Stimulated activated naive CD8-positive, alpha-beta T cell treated with anti-CD3 and anti-CD28 coated beads, Interleukin-15, Interleukin-2, amounts not matched to agents 100 ng/mL and 50 ng/mL, for 24 hours (primary cell): ENCODE results near the gene ULK4.
A peak's percentile ranks its signal among the peaks of the same experiment; 100 is the strongest.
"Not testable (repeated sequence)": the region's sequence is repeated elsewhere in the genome, so short reads cannot be mapped to it uniquely, and the experiment has no call there.

ENCODE experiments used
- H3K27ac Mint-ChIP-seq: one replicate; pipeline ENCODE4 v1.8.0; 2021; ENCODE audit warnings: mild to moderate bottlenecking, mixed read lengths
- H3K27me3 Mint-ChIP-seq: one replicate; pipeline ENCODE4 v1.8.0; 2021; ENCODE audit warnings: mixed read lengths
- H3K36me3 Mint-ChIP-seq: one replicate; pipeline ENCODE4 v1.8.0; 2021; ENCODE audit warnings: low read depth, mixed read lengths
- H3K4me1 Mint-ChIP-seq: one replicate; pipeline ENCODE4 v1.8.0; 2021; ENCODE audit warnings: low read depth, mixed read lengths
- H3K4me3 Mint-ChIP-seq: one replicate; pipeline ENCODE4 v1.8.0; 2021; ENCODE audit warnings: mild to moderate bottlenecking, mixed read lengths
- H3K9me3 Mint-ChIP-seq: one replicate; pipeline ENCODE4 v1.8.0; 2021; ENCODE audit warnings: mixed read lengths

Gene ULK4

GRCh38 chr3:41961751-41962679, at the start of gene ULK4:
TSS of gene ULK4 (minus strand) at chr3:41962103. CDS start at chr3:41954759, 7,344 bp downstream.
- Mint-ChIP-seq H3K4me3 (peak within 1 kb of the TSS; percentile 92), H3K27me3 (no peaks in the 10 kb centered on the region), H3K4me1 (peaks cover 18% of the 10 kb centered on the region)

GRCh38 chr3:42010530-42010929, 48.6 kb upstream of the ULK4 start:
- Mint-ChIP-seq H3K27me3 (no peaks in the 10 kb centered on the region), H3K27ac (no peak overlapping the region), H3K9me3 (no peaks in the 10 kb centered on the region), H3K4me3 (no peak overlapping the region), H3K36me3 (peaks cover 7% of the 10 kb centered on the region), H3K4me1 (peaks cover 35% of the 10 kb centered on the region)

More at GRCh38 chr3:41961751-41962679, at the start of gene ULK4:
- Mint-ChIP-seq H3K27ac (peak within 1 kb of the TSS; percentile 97), H3K36me3 (no peaks in the 10 kb centered on the region), H3K9me3 (no peaks in the 10 kb centered on the region)

GRCh38 chr3:42009456-42009855, 47.6 kb upstream of the ULK4 start:
- H3K4me1 Mint-ChIP-seq = peaks cover 24% of the 10 kb centered on the region
- H3K4me3 Mint-ChIP-seq = no peak overlapping the region
- H3K27me3 Mint-ChIP-seq = no peaks in the 10 kb centered on the region
- no peaks in the 10 kb centered on the region for H3K9me3 Mint-ChIP-seq
- H3K36me3 Mint-ChIP-seq = peaks cover 3% of the 10 kb centered on the region
- H3K27ac Mint-ChIP-seq = no peak overlapping the region

- Mint-ChIP-seq H3K4me3 (no peak overlapping the region), H3K4me1 (peaks cover 16% of the 10 kb centered on the region), H3K36me3 (no peaks in the 10 kb centered on the region), H3K9me3 (no peaks in the 10 kb centered on the region), H3K27me3 (no peaks in the 10 kb centered on the region), H3K27ac (peak overlapping the region; percentile 71)
Observed at GRCh38 chr3:42007785-42008184, 45.9 kb upstream of the ULK4 start.

GRCh38 chr3:42005401-42005800, 43.5 kb upstream of the ULK4 start:
- Mint-ChIP-seq H3K27ac (no peak overlapping the region), H3K4me1 (peaks cover 4% of the 10 kb centered on the region), H3K27me3 (no peaks in the 10 kb centered on the region), H3K36me3 (no peaks in the 10 kb centered on the region), H3K4me3 (no peak overlapping the region), H3K9me3 (peaks cover 5% of the 10 kb centered on the region)

GRCh38 chr3:42002790-42003189, 40.9 kb upstream of the ULK4 start:
- Mint-ChIP-seq H3K4me1 (peaks cover 2% of the 10 kb centered on the region), H3K27me3 (no peaks in the 10 kb centered on the region), H3K9me3 (peaks cover 5% of the 10 kb centered on the region), H3K36me3 (no peaks in the 10 kb centered on the region), H3K4me3 (no peak overlapping the region), H3K27ac (no peak overlapping the region)

- Mint-ChIP-seq H3K27ac (no peak overlapping the region), H3K4me3 (no peak overlapping the region), H3K27me3 (no peaks in the 10 kb centered on the region), H3K4me1 (no peaks in the 10 kb centered on the region), H3K36me3 (no peaks in the 10 kb centered on the region), H3K9me3 (peaks cover 5% of the 10 kb centered on the region)
Observed at GRCh38 chr3:42001777-42002176, 39.9 kb upstream of the ULK4 start.

- Mint-ChIP-seq H3K9me3 (peaks cover 5% of the 10 kb centered on the region), H3K27ac (no peak overlapping the region), H3K4me1 (no peaks in the 10 kb centered on the region), H3K4me3 (no peak overlapping the region), H3K36me3 (no peaks in the 10 kb centered on the region), H3K27me3 (no peaks in the 10 kb centered on the region)
Observed at GRCh38 chr3:41999909-42000308, 38.0 kb upstream of the ULK4 start.

GRCh38 chr3:41997702-41998550, 36.0 kb upstream of the ULK4 start:
- Mint-ChIP-seq H3K4me3 (no peak overlapping the region), H3K9me3 (peaks cover 5% of the 10 kb centered on the region), H3K36me3 (no peaks in the 10 kb centered on the region), H3K27me3 (peaks cover 5% of the 10 kb centered on the region), H3K27ac (no peak overlapping the region), H3K4me1 (no peaks in the 10 kb centered on the region)

GRCh38 chr3:41991437-41991836, 29.5 kb upstream of the ULK4 start:
- Mint-ChIP-seq H3K4me3 (no peak overlapping the region), H3K36me3 (no peaks in the 10 kb centered on the region), H3K9me3 (no peaks in the 10 kb centered on the region), H3K27ac (no peak overlapping the region), H3K27me3 (peaks cover 5% of the 10 kb centered on the region), H3K4me1 (no peaks in the 10 kb centered on the region)

- Mint-ChIP-seq H3K36me3 (no peaks in the 10 kb centered on the region), H3K4me1 (no peaks in the 10 kb centered on the region), H3K4me3 (no peak overlapping the region), H3K9me3 (no peaks in the 10 kb centered on the region), H3K27ac (no peak overlapping the region), H3K27me3 (peaks cover 2% of the 10 kb centered on the region)
Observed at GRCh38 chr3:41989518-41989917, 27.6 kb upstream of the ULK4 start.

- H3K27me3 Mint-ChIP-seq = no peaks in the 10 kb centered on the region
- no peaks in the 10 kb centered on the region for H3K36me3 Mint-ChIP-seq
- no peaks in the 10 kb centered on the region for H3K4me1 Mint-ChIP-seq
- no peak overlapping the region for H3K4me3 Mint-ChIP-seq
- no peaks in the 10 kb centered on the region for H3K9me3 Mint-ChIP-seq
- no peak overlapping the region for H3K27ac Mint-ChIP-seq
Observed at GRCh38 chr3:41987627-41988026, 25.7 kb upstream of the ULK4 start.

- H3K4me1 Mint-ChIP-seq = no peaks in the 10 kb centered on the region
- H3K27ac Mint-ChIP-seq = no peak overlapping the region
- H3K9me3 Mint-ChIP-seq = no peaks in the 10 kb centered on the region
- H3K27me3 Mint-ChIP-seq = no peaks in the 10 kb centered on the region
- no peak overlapping the region for H3K4me3 Mint-ChIP-seq
- no peaks in the 10 kb centered on the region for H3K36me3 Mint-ChIP-seq
Observed at GRCh38 chr3:41986561-41986960, 24.7 kb upstream of the ULK4 start.

GRCh38 chr3:41985018-41985417, 23.1 kb upstream of the ULK4 start:
- H3K27ac Mint-ChIP-seq = no peak overlapping the region
- H3K9me3 Mint-ChIP-seq = no peaks in the 10 kb centered on the region
- H3K4me1 Mint-ChIP-seq = no peaks in the 10 kb centered on the region
- no peaks in the 10 kb centered on the region for H3K27me3 Mint-ChIP-seq
- no peaks in the 10 kb centered on the region for H3K36me3 Mint-ChIP-seq
- no peak overlapping the region for H3K4me3 Mint-ChIP-seq

GRCh38 chr3:41983091-41983490, 21.2 kb upstream of the ULK4 start:
- not testable (repeated sequence) for H3K36me3 Mint-ChIP-seq, H3K4me1 Mint-ChIP-seq, H3K9me3 Mint-ChIP-seq, H3K27me3 Mint-ChIP-seq, H3K4me3 Mint-ChIP-seq, H3K27ac Mint-ChIP-seq
